GM13977 (cell line): ENCODE data around the gene GRIA4.

Experiments
- DNase-seq: peaks from one replicate; pipeline ENCODE4 v3.0.0; 2012; ENCODE audit warnings: low spot score
- CTCF ChIP-seq: IDR thresholded peaks from 2 replicates; pipeline ENCODE4 v1.5.1; 2012; ENCODE audit warnings: mild to moderate bottlenecking, control low read depth; ENCODE audit not compliant: insufficient read depth; ENCODE audit errors: extremely low read depth, missing control alignments
- in situ Hi-C: fragments of 300-500 bp; cut with MboI; formaldehyde crosslinking; loops from one replicate; pipeline ENCODE4 v1.12.0; 2022; ENCODE audit warnings: low sequenced_read_pairs, low pct_unique_long_range_greater_than_20kb, mixed read lengths, inconsistent platforms; ENCODE audit not compliant: unreplicated experiment

GRIA4 gene

GRCh38 chr11:105588001-105588400 lies 21.9 kb upstream of the GRIA4 start:
- in situ Hi-C loops, result no loop called here
- no peak for DNase-seq

GRCh38 chr11:105589346-105589745 lies 20.5 kb upstream of the GRIA4 start:
- in situ Hi-C loops, result no loop called here
- DNase-seq, result no peak
- TF ChIP-seq CTCF, result no peak

More at GRCh38 chr11:105588001-105588400, 21.9 kb upstream of the GRIA4 start:
- no peak for TF ChIP-seq CTCF

GRCh38 chr11:105592035-105592434 lies 17.8 kb upstream of the GRIA4 start:
- DNase-seq, result no peak
- no peak for TF ChIP-seq CTCF
- in situ Hi-C loops, result no loop called here

- in situ Hi-C loops, result no loop called here
Measured at GRCh38 chr11:105598371-105598770, 11.5 kb upstream of the GRIA4 start.

GRCh38 chr11:105603156-105603555 lies 6.7 kb upstream of the GRIA4 start:
- no peak for DNase-seq
- no peak for TF ChIP-seq CTCF
- in situ Hi-C loops, result no loop called here

More at GRCh38 chr11:105598371-105598770, 11.5 kb upstream of the GRIA4 start:
- TF ChIP-seq CTCF, result no peak
- DNase-seq, result no peak

DNA sequence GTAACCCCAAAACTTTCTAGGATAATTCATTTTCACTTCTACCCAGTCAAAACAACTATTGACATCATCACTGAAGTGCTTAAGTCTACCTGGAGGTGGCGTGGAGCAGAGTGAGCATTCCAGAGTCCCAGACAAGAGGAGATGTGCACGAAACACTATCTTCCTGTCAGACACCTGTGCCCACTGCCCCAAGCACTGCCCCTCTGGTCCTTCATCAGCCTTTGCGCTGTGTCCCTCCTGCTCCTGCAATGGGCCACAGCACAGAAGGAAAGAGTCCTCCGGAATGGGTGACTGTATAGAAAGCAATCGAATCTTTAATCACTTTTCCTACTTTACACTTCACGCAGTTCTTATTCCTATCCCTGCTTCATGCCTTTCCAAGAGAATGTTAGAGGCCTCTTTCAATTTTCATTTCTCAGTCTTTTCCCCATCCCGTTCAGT lies 512 bp upstream of the GRIA4 start:
- peak; percentile 44 for DNase-seq
- TF ChIP-seq CTCF, result peak; percentile 32
- in situ Hi-C loops, result no loop called here
